ENCODE measurements around the gene DEGS2.

The DEGS2 gene

GRCh38 chr14:100124551-100125088 is 34.8 kb downstream of the DEGS2 start:
- CTCF ChIA-PET, result interaction anchor here (1.0 kb wide), 1 partner anchor 17 kb away, joined by 4 read pairs; no protein-coding TSS in a partner anchor
- peaks cover 2% of the 10 kb centered on the region for H3K4me1 Mint-ChIP-seq
- H3K4me3 Mint-ChIP-seq, result no peak overlapping the region
- H3K27me3 Mint-ChIP-seq, result no peaks in the 10 kb centered on the region
- no peaks in the 10 kb centered on the region for H3K9me3 Mint-ChIP-seq
- H3K36me3 Mint-ChIP-seq, result peaks cover 57% of the 10 kb centered on the region
- no peak for DNase-seq
- H3K27ac Mint-ChIP-seq, result peak overlapping the region; percentile 67

- peak overlapping the region; percentile 0 for H3K27ac Mint-ChIP-seq
Observed at GRCh38 chr14:100123618-100124017, 35.8 kb downstream of the DEGS2 start.

GRCh38 chr14:100122481-100123223 is 36.8 kb downstream of the DEGS2 start:
- CTCF ChIA-PET, result no interaction called here
- Mint-ChIP-seq H3K4me1 (peaks cover 4% of the 10 kb centered on the region), H3K27me3 (no peaks in the 10 kb centered on the region), H3K36me3 (peaks cover 62% of the 10 kb centered on the region), H3K4me3 (no peak overlapping the region), H3K9me3 (no peaks in the 10 kb centered on the region), H3K27ac (peak overlapping the region; percentile 0)
- no peak for DNase-seq

More at GRCh38 chr14:100123618-100124017, 35.8 kb downstream of the DEGS2 start:
- H3K36me3 Mint-ChIP-seq, result peaks cover 58% of the 10 kb centered on the region
- H3K9me3 Mint-ChIP-seq, result no peaks in the 10 kb centered on the region
- CTCF ChIA-PET, result interaction anchor here (1.0 kb wide), 1 partner anchor 16 kb away, joined by 4 read pairs; no protein-coding TSS in a partner anchor
- no peak overlapping the region for H3K4me3 Mint-ChIP-seq
- H3K27me3 Mint-ChIP-seq, result no peaks in the 10 kb centered on the region
- peaks cover 4% of the 10 kb centered on the region for H3K4me1 Mint-ChIP-seq
- no peak for DNase-seq

- Mint-ChIP-seq H3K27me3 (no peaks in the 10 kb centered on the region), H3K4me1 (peaks cover 4% of the 10 kb centered on the region), H3K36me3 (peaks cover 59% of the 10 kb centered on the region), H3K9me3 (no peaks in the 10 kb centered on the region), H3K4me3 (no peak overlapping the region), H3K27ac (peak overlapping the region; percentile 62)
- CTCF ChIA-PET, result interaction anchor here (1.5 kb wide), 1 partner anchor 46 kb away, joined by 3 read pairs; no protein-coding TSS in a partner anchor
- DNase-seq, result no peak
Observed at GRCh38 chr14:100121643-100122480, 37.6 kb downstream of the DEGS2 start.

GRCh38 chr14:100120522-100121269 is 38.7 kb downstream of the DEGS2 start:
- CTCF ChIA-PET, result interaction anchor here (1.5 kb wide), 1 partner anchor 45 kb away, joined by 3 read pairs; no protein-coding TSS in a partner anchor
- Mint-ChIP-seq H3K27me3 (no peaks in the 10 kb centered on the region), H3K27ac (peak overlapping the region; percentile 33), H3K36me3 (peaks cover 68% of the 10 kb centered on the region), H3K9me3 (no peaks in the 10 kb centered on the region), H3K4me1 (peaks cover 7% of the 10 kb centered on the region), H3K4me3 (no peak overlapping the region)
- no peak for DNase-seq

GRCh38 chr14:100119251-100119650 is 40.2 kb downstream of the DEGS2 start:
- Mint-ChIP-seq H3K36me3 (peaks cover 67% of the 10 kb centered on the region), H3K27ac (no peak overlapping the region), H3K27me3 (no peaks in the 10 kb centered on the region), H3K4me1 (peaks cover 7% of the 10 kb centered on the region), H3K4me3 (no peak overlapping the region), H3K9me3 (no peaks in the 10 kb centered on the region)
- DNase-seq, result no peak
- CTCF ChIA-PET, result no interaction called here

GRCh38 chr14:100118396-100119011 is 40.9 kb downstream of the DEGS2 start:
- peak overlapping the region; percentile 66 for H3K27ac Mint-ChIP-seq
- DNase-seq, result no peak
- no peak overlapping the region for H3K4me3 Mint-ChIP-seq
- CTCF ChIA-PET, result interaction anchor here (0.9 to 2.3 kb wide), 2 partner anchors 10 to 46 kb away, joined by 5 to 10 read pairs; no protein-coding TSS in a partner anchor
- peaks cover 7% of the 10 kb centered on the region for H3K4me1 Mint-ChIP-seq
- no peaks in the 10 kb centered on the region for H3K27me3 Mint-ChIP-seq
- H3K9me3 Mint-ChIP-seq, result no peaks in the 10 kb centered on the region
- peaks cover 68% of the 10 kb centered on the region for H3K36me3 Mint-ChIP-seq

- CTCF ChIA-PET, result interaction anchor here (0.9 to 2.3 kb wide), 2 partner anchors 10 to 46 kb away, joined by 5 to 10 read pairs; no protein-coding TSS in a partner anchor
- Mint-ChIP-seq H3K4me1 (peaks cover 12% of the 10 kb centered on the region), H3K27me3 (no peaks in the 10 kb centered on the region), H3K27ac (peak overlapping the region; percentile 66), H3K4me3 (no peak overlapping the region), H3K9me3 (no peaks in the 10 kb centered on the region), H3K36me3 (peaks cover 69% of the 10 kb centered on the region)
- no peak for DNase-seq
Observed at GRCh38 chr14:100117633-100118395, 41.6 kb downstream of the DEGS2 start.

- H3K27ac Mint-ChIP-seq, result no peak overlapping the region
- H3K27me3 Mint-ChIP-seq, result no peaks in the 10 kb centered on the region
- H3K4me1 Mint-ChIP-seq, result peaks cover 19% of the 10 kb centered on the region
- H3K36me3 Mint-ChIP-seq, result peaks cover 72% of the 10 kb centered on the region
- H3K9me3 Mint-ChIP-seq, result no peaks in the 10 kb centered on the region
- no peak overlapping the region for H3K4me3 Mint-ChIP-seq
- CTCF ChIA-PET, result interaction anchor here (2.3 kb wide), 1 partner anchor 9 kb away, joined by 10 read pairs; no protein-coding TSS in a partner anchor
- no peak for DNase-seq
Observed at GRCh38 chr14:100117026-100117425, 42.4 kb downstream of the DEGS2 start.

GRCh38 chr14:100116134-100116533 is 43.3 kb downstream of the DEGS2 start:
- H3K27me3 Mint-ChIP-seq, result no peaks in the 10 kb centered on the region

GRCh38 chr14:100115726-100116125 is 43.7 kb downstream of the DEGS2 start:
- Mint-ChIP-seq H3K4me1 (peaks cover 19% of the 10 kb centered on the region), H3K36me3 (peaks cover 75% of the 10 kb centered on the region), H3K9me3 (no peaks in the 10 kb centered on the region), H3K27ac (peak overlapping the region; percentile 60), H3K27me3 (no peaks in the 10 kb centered on the region), H3K4me3 (no peak overlapping the region)
- no peak for DNase-seq
- CTCF ChIA-PET, result interaction anchor here (1.3 to 1.5 kb wide), 2 partner anchors 11 to 132 kb away, joined by 3 to 4 read pairs; no protein-coding TSS in a partner anchor

More at GRCh38 chr14:100116134-100116533, 43.3 kb downstream of the DEGS2 start:
- CTCF ChIA-PET, result interaction anchor here (1.5 kb wide), 1 partner anchor 12 kb away, joined by 3 read pairs; no protein-coding TSS in a partner anchor
- Mint-ChIP-seq H3K4me1 (peaks cover 19% of the 10 kb centered on the region), H3K27ac (no peak overlapping the region), H3K4me3 (no peak overlapping the region), H3K9me3 (no peaks in the 10 kb centered on the region), H3K36me3 (peaks cover 74% of the 10 kb centered on the region)
- DNase-seq, result no peak

- Mint-ChIP-seq H3K4me1 (peaks cover 18% of the 10 kb centered on the region), H3K27ac (no peak overlapping the region), H3K4me3 (no peak overlapping the region), H3K27me3 (no peaks in the 10 kb centered on the region), H3K9me3 (no peaks in the 10 kb centered on the region), H3K36me3 (peaks cover 75% of the 10 kb centered on the region)
- CTCF ChIA-PET, result interaction anchor here (1.0 to 14.4 kb wide), 4 partner anchors 10 to 132 kb away, joined by 3 to 488 read pairs (median 4); partner anchors contain the start of gene EVL
- DNase-seq, result no peak
Observed at GRCh38 chr14:100115236-100115635, 44.2 kb downstream of the DEGS2 start.

Measured in activated naive CD4-positive, alpha-beta T cell treated with anti-CD3 and anti-CD28 coated beads, Interleukin-2, amount 10 ng/mL, durations not matched to agents 7 days and 5 days (primary cell).